Transverse colon (tissue), 4 donors: ENCODE results near the gene VWCE.

Source experiments
- CTCF ChIP-seq, 5 experiments: fragments of 200-600 bp in 3 of 5; fragments of 450-650 bp in 2 of 5; sonication (generic) in 3 of 5; IDR thresholded peaks; 1 replicate in 2 of 5; 2 replicates in 3 of 5; pipeline ENCODE4 v1.5.1; 2016 to 2017; ENCODE audit warnings: antibody characterized with exemption in 5 of 5, inconsistent platforms in 3 of 5, mild to moderate bottlenecking in 2 of 5, moderate library complexity in 1 of 5
- EP300 ChIP-seq: sonication (generic); formaldehyde crosslinking; IDR thresholded peaks from one replicate; pipeline ENCODE4 v1.6.1; 2017; ENCODE audit warnings: antibody characterized with exemption, low read depth
- POLR2A ChIP-seq: fragments of 450-650 bp; IDR thresholded peaks from one replicate; pipeline ENCODE4 v1.6.1; 2016; ENCODE audit warnings: antibody characterized with exemption, mild to moderate bottlenecking, moderate library complexity
- POLR2AphosphoS5 ChIP-seq, 3 donors: sonication (generic); formaldehyde crosslinking; IDR thresholded peaks; one replicate each; pipeline ENCODE4 v1.6.1; 2016; ENCODE audit warnings: antibody characterized with exemption in 3 of 3

DNA sequence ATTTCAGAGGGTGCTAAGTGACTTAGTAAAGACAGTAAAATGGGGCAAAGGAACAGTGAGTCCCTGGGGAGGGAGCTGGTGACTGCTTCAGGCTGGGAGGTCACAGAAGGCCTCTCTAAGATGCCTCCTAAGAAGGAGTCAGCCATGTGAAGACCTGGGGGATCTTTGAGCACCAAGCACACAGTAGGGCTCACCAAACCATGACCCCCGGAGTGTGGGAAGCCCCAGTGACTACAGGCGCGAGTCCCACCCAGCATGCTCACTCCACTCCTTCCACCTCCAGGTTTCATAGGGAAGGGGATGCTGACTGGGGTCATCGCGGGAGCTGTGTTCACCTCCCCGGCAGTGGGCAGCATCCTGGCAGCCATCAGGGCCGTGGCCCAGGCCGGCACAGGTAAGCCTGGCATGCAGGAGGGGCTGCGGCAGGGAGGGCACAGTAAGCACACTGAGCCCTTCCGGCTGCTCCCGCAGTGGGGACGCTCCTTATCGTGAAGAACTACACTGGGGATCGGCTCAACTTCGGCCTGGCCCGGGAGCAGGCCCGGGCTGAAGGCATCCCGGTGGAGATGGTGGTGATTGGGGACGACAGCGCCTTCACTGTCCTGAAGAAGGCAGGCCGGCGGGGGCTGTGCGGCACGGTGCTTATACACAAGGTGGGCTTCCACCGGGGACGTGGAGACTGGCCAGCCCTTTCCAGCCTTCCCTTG, 43.8 kb upstream of the VWCE start:
- TF ChIP-seq CTCF (IDR thresholded peaks at IDR 0.05) (no peak), EP300 (no peak), POLR2AphosphoS5 (IDR thresholded peaks at IDR 0.05) (no peak), POLR2A (no peak)
